ENCODE results near the gene DIABLO.

DNA sequence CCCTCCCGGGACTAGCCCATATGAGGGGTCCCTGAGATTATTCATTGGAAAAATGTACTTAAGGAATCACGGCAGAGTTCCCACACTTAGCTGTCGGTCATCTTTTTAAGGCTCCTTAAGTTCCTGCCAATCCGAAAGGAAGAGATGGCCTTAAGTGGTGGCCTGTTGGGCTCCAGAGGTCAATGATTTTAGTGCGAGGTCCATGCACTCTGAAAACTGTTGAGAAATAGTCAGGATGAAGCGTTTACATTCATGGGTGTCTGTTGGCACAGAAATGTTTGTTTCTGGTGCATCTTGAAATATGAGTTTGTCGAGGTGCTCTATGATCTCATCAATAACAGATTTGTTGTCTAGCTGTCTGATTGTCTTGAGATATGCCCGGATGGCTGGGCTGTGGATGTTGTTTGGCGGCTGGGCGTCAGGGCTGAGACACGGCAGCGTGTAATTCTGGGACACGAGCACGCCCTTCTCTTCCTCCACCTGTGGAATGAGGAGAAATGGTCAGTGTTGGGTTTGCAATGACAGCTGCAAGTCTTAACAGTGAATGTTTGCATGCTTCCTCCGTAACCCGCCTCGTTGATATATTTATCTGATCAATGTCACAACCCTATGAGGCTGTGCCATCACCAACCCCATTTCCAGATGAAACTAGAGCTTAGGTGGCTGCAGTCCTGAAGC, 53.5 kb downstream of the DIABLO start:
- TF ChIP-seq CTCF (IDR thresholded peaks at IDR 0.05), result no peak
- TF ChIP-seq POLR2AphosphoS5 (IDR thresholded peaks at IDR 0.05), result no peak
- TF ChIP-seq POLR2A (IDR thresholded peaks at IDR 0.05), result no peak
